MM.1S (cell line): Measurements from ENCODE around the gene KCNMA1.

Experiments
- DNase-seq: peaks from one replicate; pipeline ENCODE4 v3.0.0-alpha.2; 2015
- H2AFZ ChIP-seq: fragments of 300-600 bp; sonication (generic); 2 replicates; pipeline ENCODE4 v1.6.0; 2016; ENCODE audit warnings: antibody characterized with exemption, low read length
- H3F3A ChIP-seq: fragments of 300-600 bp; sonication (generic); 2 replicates; pipeline ENCODE4 v1.6.1; 2016; ENCODE audit warnings: mild to moderate bottlenecking, antibody characterized with exemption, low read length, moderate library complexity, mixed read lengths; ENCODE audit not compliant: insufficient read depth
- H3K27ac ChIP-seq: fragments of 300-600 bp; sonication (generic); 2 replicates; pipeline ENCODE4 v1.5.1; 2016; ENCODE audit warnings: mild to moderate bottlenecking, low read length
- H3K27me3 ChIP-seq: fragments of 300-600 bp; sonication (generic); replicated peaks from 2 replicates; pipeline ENCODE4 v1.6.0; 2016; ENCODE audit warnings: low read length; ENCODE audit not compliant: insufficient read depth
- H3K36me3 ChIP-seq: fragments of 300-600 bp; sonication (generic); replicated peaks from 2 replicates; pipeline ENCODE4 v1.6.1; 2016; ENCODE audit warnings: mild to moderate bottlenecking, low read length, mixed read lengths; ENCODE audit not compliant: insufficient read depth
- H3K4me1 ChIP-seq: fragments of 300-600 bp; sonication (generic); 2 replicates; pipeline ENCODE4 v1.6.1; 2016; ENCODE audit warnings: low read length, mixed read lengths
- H3K4me2 ChIP-seq: fragments of 300-600 bp; sonication (generic); 2 replicates; pipeline ENCODE4 v1.6.0; 2016; ENCODE audit warnings: low read depth, low read length
- H3K4me3 ChIP-seq: fragments of 300-600 bp; sonication (generic); 2 replicates; pipeline ENCODE4 v1.5.1; 2016; ENCODE audit warnings: low read length, mixed read lengths
- H3K79me2 ChIP-seq: fragments of 300-600 bp; sonication (generic); 2 replicates; pipeline ENCODE4 v1.6.1; 2016; ENCODE audit warnings: mixed run types, low read length, mixed read lengths
- H3K9ac ChIP-seq: fragments of 300-600 bp; sonication (generic); 2 replicates; pipeline ENCODE4 v1.6.1; 2016; ENCODE audit warnings: low read length, mixed read lengths
- H3K9me2 ChIP-seq: fragments of 300-600 bp; sonication (generic); replicated peaks from 2 replicates; pipeline ENCODE4 v1.6.1; 2016; ENCODE audit warnings: mild to moderate bottlenecking, low read length, mixed read lengths; ENCODE audit not compliant: insufficient read depth
- H3K9me3 ChIP-seq: fragments of 300-600 bp; sonication (generic); replicated peaks from 2 replicates; pipeline ENCODE4 v1.6.1; 2016; ENCODE audit warnings: mild to moderate bottlenecking, low read length, mixed read lengths; ENCODE audit not compliant: insufficient read depth
- H4K20me1 ChIP-seq: fragments of 300-600 bp; sonication (generic); 2 replicates; pipeline ENCODE4 v1.6.1; 2016; ENCODE audit warnings: mild to moderate bottlenecking, low read length, moderate library complexity, mixed read lengths; ENCODE audit not compliant: insufficient read depth
- EZH2 ChIP-seq: fragments of 300-600 bp; sonication (generic); optimal IDR thresholded peaks from 2 replicates; pipeline ENCODE3; 2017; ENCODE audit warnings: low read depth, mild to moderate bottlenecking, antibody characterized with exemption, low read length, mixed read lengths
- EZH2phosphoT487 ChIP-seq: fragments of 300-600 bp; sonication (generic); IDR thresholded peaks from 2 replicates; pipeline ENCODE4 v1.6.1; 2018; ENCODE audit warnings: antibody characterized with exemption, low read length
- TF ChIP-seq, protein P1 (sequence below): fragments of 300-600 bp; sonication (generic); IDR thresholded peaks from 2 replicates; pipeline ENCODE4 v1.5.1; 2016; ENCODE audit warnings: antibody characterized with exemption, low read length, mixed read lengths

KCNMA1 gene

GRCh38 chr10:77518241-77518909, 119.2 kb downstream of the KCNMA1 start:
- no peaks in the 10 kb centered on the region for H4K20me1 ChIP-seq
- no peak for TF ChIP-seq EZH2phosphoT487
- no peak for TF ChIP-seq EZH2
- no peak overlapping the region for H2AFZ ChIP-seq
- no peak overlapping the region for H3K27ac ChIP-seq
- H3K36me3 ChIP-seq = no peaks in the 10 kb centered on the region
- H3F3A ChIP-seq = no peaks in the 10 kb centered on the region
- H3K9me3 ChIP-seq = no peaks in the 10 kb centered on the region
- H3K4me3 ChIP-seq = no peak overlapping the region
- no peaks in the 10 kb centered on the region for H3K27me3 ChIP-seq
- no peak overlapping the region for H3K9ac ChIP-seq
- no peaks in the 10 kb centered on the region for H3K79me2 ChIP-seq
- no peaks in the 10 kb centered on the region for H3K9me2 ChIP-seq
- no peak overlapping the region for H3K4me2 ChIP-seq
- no peaks in the 10 kb centered on the region for H3K4me1 ChIP-seq
- DNase-seq = no peak

DNA sequence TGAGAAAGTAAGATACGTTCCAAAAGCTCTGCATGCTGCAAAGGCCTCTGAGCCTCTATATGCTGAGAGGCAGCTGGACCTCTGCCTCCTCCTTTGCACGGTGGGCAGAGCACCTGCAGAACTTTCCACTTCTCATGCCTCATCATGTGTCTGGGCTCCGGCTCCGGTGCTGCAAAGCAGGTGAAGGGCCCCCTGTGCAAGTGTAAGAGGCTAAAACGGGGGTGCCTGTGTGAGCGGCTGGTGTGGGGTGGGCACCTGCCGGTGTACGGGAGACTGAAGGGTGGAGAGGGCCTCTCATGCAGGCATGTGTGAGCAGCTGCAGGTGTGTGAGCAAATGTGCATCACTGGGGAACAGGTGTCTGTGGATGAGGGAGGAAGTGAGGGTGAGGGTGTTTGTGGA, 121.0 kb downstream of the KCNMA1 start:
- H3K4me3 ChIP-seq = no peak overlapping the region
- H3K27me3 ChIP-seq = no peaks in the 10 kb centered on the region
- H3K27ac ChIP-seq = no peak overlapping the region
- DNase-seq = no peak
- no peaks in the 10 kb centered on the region for H3F3A ChIP-seq
- no peak overlapping the region for H2AFZ ChIP-seq
- H3K4me1 ChIP-seq = no peaks in the 10 kb centered on the region
- H3K79me2 ChIP-seq = no peaks in the 10 kb centered on the region
- H3K4me2 ChIP-seq = no peak overlapping the region
- TF ChIP-seq EZH2 = no peak
- TF ChIP-seq, protein P1, sequence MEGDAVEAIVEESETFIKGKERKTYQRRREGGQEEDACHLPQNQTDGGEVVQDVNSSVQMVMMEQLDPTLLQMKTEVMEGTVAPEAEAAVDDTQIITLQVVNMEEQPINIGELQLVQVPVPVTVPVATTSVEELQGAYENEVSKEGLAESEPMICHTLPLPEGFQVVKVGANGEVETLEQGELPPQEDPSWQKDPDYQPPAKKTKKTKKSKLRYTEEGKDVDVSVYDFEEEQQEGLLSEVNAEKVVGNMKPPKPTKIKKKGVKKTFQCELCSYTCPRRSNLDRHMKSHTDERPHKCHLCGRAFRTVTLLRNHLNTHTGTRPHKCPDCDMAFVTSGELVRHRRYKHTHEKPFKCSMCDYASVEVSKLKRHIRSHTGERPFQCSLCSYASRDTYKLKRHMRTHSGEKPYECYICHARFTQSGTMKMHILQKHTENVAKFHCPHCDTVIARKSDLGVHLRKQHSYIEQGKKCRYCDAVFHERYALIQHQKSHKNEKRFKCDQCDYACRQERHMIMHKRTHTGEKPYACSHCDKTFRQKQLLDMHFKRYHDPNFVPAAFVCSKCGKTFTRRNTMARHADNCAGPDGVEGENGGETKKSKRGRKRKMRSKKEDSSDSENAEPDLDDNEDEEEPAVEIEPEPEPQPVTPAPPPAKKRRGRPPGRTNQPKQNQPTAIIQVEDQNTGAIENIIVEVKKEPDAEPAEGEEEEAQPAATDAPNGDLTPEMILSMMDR = no peak
- H3K9ac ChIP-seq = no peak overlapping the region
- H3K9me2 ChIP-seq = no peaks in the 10 kb centered on the region
- no peaks in the 10 kb centered on the region for H3K9me3 ChIP-seq
- no peaks in the 10 kb centered on the region for H4K20me1 ChIP-seq
- H3K36me3 ChIP-seq = no peaks in the 10 kb centered on the region

DNA sequence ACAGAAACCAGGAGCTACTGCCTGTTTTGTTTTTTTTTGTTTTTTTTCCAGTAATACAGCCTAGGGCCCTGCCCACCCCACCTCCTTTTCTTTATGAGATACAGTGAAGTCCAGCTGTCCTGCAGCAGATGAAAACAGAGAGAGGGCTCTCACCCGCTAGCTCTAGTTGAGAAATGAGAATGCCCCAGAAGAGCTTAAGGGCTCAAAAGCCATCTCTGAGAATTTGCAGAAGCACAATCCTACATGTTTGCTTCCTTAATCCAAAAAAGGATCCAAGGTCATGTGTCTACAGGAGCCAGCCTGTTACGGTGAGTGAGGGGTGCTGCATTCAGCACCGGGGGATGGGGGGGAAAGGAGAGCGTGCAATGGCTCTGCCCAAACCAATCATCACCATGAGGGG, 122.7 kb downstream of the KCNMA1 start:
- H3K36me3 ChIP-seq = no peaks in the 10 kb centered on the region
- H3F3A ChIP-seq = no peaks in the 10 kb centered on the region
- H3K4me2 ChIP-seq = no peak overlapping the region
- H3K9me3 ChIP-seq = no peaks in the 10 kb centered on the region
- no peaks in the 10 kb centered on the region for H3K79me2 ChIP-seq
- no peaks in the 10 kb centered on the region for H3K9me2 ChIP-seq
- H3K9ac ChIP-seq = no peak overlapping the region
- no peak overlapping the region for H3K4me3 ChIP-seq
- H3K27me3 ChIP-seq = no peaks in the 10 kb centered on the region
- no peaks in the 10 kb centered on the region for H3K4me1 ChIP-seq
- no peaks in the 10 kb centered on the region for H4K20me1 ChIP-seq
- H3K27ac ChIP-seq = no peak overlapping the region
- DNase-seq = no peak
- no peak overlapping the region for H2AFZ ChIP-seq
- TF ChIP-seq EZH2 = no peak
- TF ChIP-seq, protein P1 = no peak
- TF ChIP-seq EZH2phosphoT487 = no peak

DNA sequence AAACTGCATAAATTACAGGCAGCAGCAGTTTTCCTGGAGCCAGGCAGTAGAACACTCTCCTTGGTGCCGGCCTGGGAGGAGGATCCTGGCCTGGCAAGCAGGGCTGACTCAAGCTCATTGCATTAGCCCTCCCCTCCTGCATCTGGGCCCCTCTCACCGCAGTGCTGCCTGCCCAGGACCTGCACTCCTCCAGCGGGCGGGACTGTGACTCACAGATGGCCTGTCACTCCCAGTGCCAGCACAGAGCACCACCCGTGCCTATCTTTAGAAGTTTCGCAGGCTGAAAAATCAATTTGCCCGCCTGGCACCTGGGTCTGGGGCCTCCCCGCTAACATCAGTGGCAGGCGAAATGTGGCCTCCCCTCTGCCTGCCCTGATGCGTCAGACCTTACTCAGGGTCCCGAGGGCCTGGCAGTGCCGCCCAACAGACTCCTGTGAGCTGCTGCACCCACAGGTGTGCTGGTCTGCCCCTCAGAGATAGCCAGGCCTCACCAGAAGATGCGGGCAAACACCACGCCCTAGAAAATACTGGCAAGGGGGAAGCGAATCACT, 123.8 kb downstream of the KCNMA1 start:
- TF ChIP-seq, protein P1 = no peak
- no peak for TF ChIP-seq EZH2phosphoT487
- no peak for TF ChIP-seq EZH2
- H3F3A ChIP-seq = no peaks in the 10 kb centered on the region
- H3K4me1 ChIP-seq = no peaks in the 10 kb centered on the region
- H3K9me3 ChIP-seq = no peaks in the 10 kb centered on the region
- no peaks in the 10 kb centered on the region for H3K79me2 ChIP-seq
- no peaks in the 10 kb centered on the region for H3K27me3 ChIP-seq
- H3K36me3 ChIP-seq = no peaks in the 10 kb centered on the region
- H4K20me1 ChIP-seq = no peaks in the 10 kb centered on the region
- no peaks in the 10 kb centered on the region for H3K9me2 ChIP-seq
- DNase-seq = no peak
- no peak overlapping the region for H2AFZ ChIP-seq
- no peak overlapping the region for H3K9ac ChIP-seq
- no peak overlapping the region for H3K4me2 ChIP-seq
- no peak overlapping the region for H3K4me3 ChIP-seq
- H3K27ac ChIP-seq = no peak overlapping the region
